ENCODE measurements around the gene ATP5MK. TPM values are rescaled to one million over a fixed set of nuclear protein-coding genes. Genes with fewer than 3 reads are reported as not detected.
"Not testable (repeated sequence)": the region's sequence is repeated elsewhere in the genome, so short reads cannot be mapped to it uniquely, and the experiment has no call there.

ATP5MK gene
- total RNA-seq, 2 experiments from 2014 or later = 360 to 363 TPM

- ATAC-seq (no peak), DNase-seq (peak; percentile 25)
- Mint-ChIP-seq H3K27me3 (ENCODE audit: low read depth) (no peaks in the 10 kb centered on the region), H3K4me1 (ENCODE audit: low read depth) (peaks cover 48% of the 10 kb centered on the region), H3K4me3 (peak overlapping the region; percentile 93), H3K36me3 (ENCODE audit: low read depth) (peaks cover 56% of the 10 kb centered on the region), H3K27ac (peak overlapping the region; percentile 94), H3K9me3 (ENCODE audit: insufficient read depth) (no peaks in the 10 kb centered on the region)
- ChIA-PET CTCF (interaction anchor here (0.6 to 2.3 kb wide), 7 partner anchors 9 to 89 kb away, joined by 3 to 9 read pairs (median 3); partner anchors contain the start of gene TAF5), POLR2A (interaction anchor here (0.6 to 2.3 kb wide), 3 partner anchors 29 to 75 kb away, joined by 3 to 15 read pairs (median 3); partner anchors contain the start of gene TAF5)
These were observed 463 bp upstream of the ATP5MK start for GRCh38 chr10:103396789-103397087.

GRCh38 chr10:103395754-103396066 is 565 bp downstream of the ATP5MK start:
- peaks cover 48% of the 10 kb centered on the region for H3K4me1 Mint-ChIP-seq (ENCODE audit: low read depth)
- peak overlapping the region; percentile 93 for H3K4me3 Mint-ChIP-seq
- POLR2A ChIA-PET = interaction anchor here (1.4 to 2.3 kb wide), 3 partner anchors 28 to 203 kb away, joined by 3 to 15 read pairs (median 8); partner anchors contain the start of genes NT5C2 and TAF5
- no peaks in the 10 kb centered on the region for H3K9me3 Mint-ChIP-seq (ENCODE audit: insufficient read depth)
- peaks cover 55% of the 10 kb centered on the region for H3K36me3 Mint-ChIP-seq (ENCODE audit: low read depth)
- ATAC-seq (no peak), DNase-seq (no peak)
- CTCF ChIA-PET = interaction anchor here (1.0 to 2.3 kb wide), 6 partner anchors 10 to 90 kb away, joined by 3 to 9 read pairs (median 4); partner anchors contain the start of gene TAF5
- no peaks in the 10 kb centered on the region for H3K27me3 Mint-ChIP-seq (ENCODE audit: low read depth)
- peak overlapping the region; percentile 94 for H3K27ac Mint-ChIP-seq

GRCh38 chr10:103394180-103394579 is 2.1 kb downstream of the ATP5MK start:
- peaks cover 46% of the 10 kb centered on the region for H3K36me3 Mint-ChIP-seq (ENCODE audit: low read depth)
- POLR2A ChIA-PET = interaction anchor here (0.7 kb wide), 1 partner anchor 29 kb away, joined by 3 read pairs; no protein-coding TSS in a partner anchor
- H3K4me1 Mint-ChIP-seq (ENCODE audit: low read depth) = peaks cover 45% of the 10 kb centered on the region
- H3K9me3 Mint-ChIP-seq (ENCODE audit: insufficient read depth) = no peaks in the 10 kb centered on the region
- no peaks in the 10 kb centered on the region for H3K27me3 Mint-ChIP-seq (ENCODE audit: low read depth)
- ATAC-seq (no peak), DNase-seq (no peak)
- CTCF ChIA-PET = no interaction called here
- peak overlapping the region; percentile 10 for H3K4me3 Mint-ChIP-seq
- no peak overlapping the region for H3K27ac Mint-ChIP-seq

GRCh38 chr10:103382769-103383168 is 13.5 kb downstream of the ATP5MK start:
- DNase-seq (no peak), ATAC-seq (no peak)
- Mint-ChIP-seq H3K27me3 (ENCODE audit: low read depth) (no peaks in the 10 kb centered on the region), H3K4me3 (no peak overlapping the region), H3K9me3 (ENCODE audit: insufficient read depth) (no peaks in the 10 kb centered on the region), H3K4me1 (ENCODE audit: low read depth) (no peaks in the 10 kb centered on the region), H3K27ac (no peak overlapping the region), H3K36me3 (ENCODE audit: low read depth) (peaks cover 45% of the 10 kb centered on the region)
- ChIA-PET CTCF (no interaction called here), POLR2A (no interaction called here)

- Mint-ChIP-seq H3K4me1 (ENCODE audit: low read depth) (peaks cover 25% of the 10 kb centered on the region), H3K27me3 (ENCODE audit: low read depth) (no peaks in the 10 kb centered on the region), H3K4me3 (no peak overlapping the region), H3K27ac (no peak overlapping the region), H3K9me3 (ENCODE audit: insufficient read depth) (no peaks in the 10 kb centered on the region), H3K36me3 (ENCODE audit: low read depth) (peaks cover 34% of the 10 kb centered on the region)
- ATAC-seq (no peak), DNase-seq (no peak)
- ChIA-PET CTCF (interaction anchor here (1.0 to 1.6 kb wide), 3 partner anchors 22 to 457 kb away, joined by 3 to 5 read pairs (median 3); partner anchors contain the start of genes ATP5MK, CNNM2 and PDCD11), POLR2A (interaction anchor here (0.6 kb wide), 1 partner anchor 508 kb away, joined by 3 read pairs; no protein-coding TSS in a partner anchor)
These were observed 22.0 kb downstream of the ATP5MK start for GRCh38 chr10:103374263-103374662.

GRCh38 chr10:103373544-103373943 is 22.7 kb downstream of the ATP5MK start:
- DNase-seq (no peak), ATAC-seq (no peak)
- H3K4me1 Mint-ChIP-seq (ENCODE audit: low read depth) = peaks cover 25% of the 10 kb centered on the region
- no peaks in the 10 kb centered on the region for H3K27me3 Mint-ChIP-seq (ENCODE audit: low read depth)
- no peaks in the 10 kb centered on the region for H3K9me3 Mint-ChIP-seq (ENCODE audit: insufficient read depth)
- H3K4me3 Mint-ChIP-seq = no peak overlapping the region
- H3K36me3 Mint-ChIP-seq (ENCODE audit: low read depth) = peaks cover 36% of the 10 kb centered on the region
- POLR2A ChIA-PET = interaction anchor here (0.6 kb wide), 1 partner anchor 507 kb away, joined by 3 read pairs; no protein-coding TSS in a partner anchor
- CTCF ChIA-PET = interaction anchor here (1.0 to 1.6 kb wide), 3 partner anchors 23 to 456 kb away, joined by 3 to 5 read pairs (median 3); partner anchors contain the start of genes ATP5MK, CNNM2 and PDCD11
- peak overlapping the region; percentile 23 for H3K27ac Mint-ChIP-seq

- CTCF ChIA-PET = interaction anchor here (1.0 to 2.4 kb wide), 3 partner anchors 15 to 34 kb away, joined by 4 to 13 read pairs (median 5); partner anchors contain the start of genes ATP5MK and PDCD11
- H3K27ac Mint-ChIP-seq = peak within 1 kb of the TSS; percentile 93
- ATAC-seq = peak; percentile 64
- H3K9me3 Mint-ChIP-seq (ENCODE audit: insufficient read depth) = no peaks in the 10 kb centered on the region
- POLR2A ChIA-PET = interaction anchor here (0.6 to 3.0 kb wide), 7 partner anchors 11 to 176 kb away, joined by 3 to 15 read pairs (median 8); partner anchors contain the start of genes ATP5MK, PCGF6 and PDCD11
- H3K36me3 Mint-ChIP-seq (ENCODE audit: low read depth) = peaks cover 18% of the 10 kb centered on the region
- peak within 1 kb of the TSS; percentile 89 for H3K4me3 Mint-ChIP-seq
- peak; percentile 96 for DNase-seq
- peaks cover 23% of the 10 kb centered on the region for H3K4me1 Mint-ChIP-seq (ENCODE audit: low read depth)
- H3K27me3 Mint-ChIP-seq (ENCODE audit: low read depth) = no peaks in the 10 kb centered on the region
These were observed 28.3 kb downstream of the ATP5MK start, which contains the start of gene TAF5 for GRCh38 chr10:103367782-103368518. Gene TAF5 (plus strand): TSS chr10:103367976. CDS start chr10:103367990, 14 bp downstream.

- H3K9me3 Mint-ChIP-seq (ENCODE audit: insufficient read depth) = no peaks in the 10 kb centered on the region
- CTCF ChIA-PET = interaction anchor here (1.0 to 2.4 kb wide), 3 partner anchors 14 to 33 kb away, joined by 4 to 13 read pairs (median 5); partner anchors contain the start of genes ATP5MK and PDCD11
- H3K27me3 Mint-ChIP-seq (ENCODE audit: low read depth) = no peaks in the 10 kb centered on the region
- DNase-seq (no peak), ATAC-seq (no peak)
- peak overlapping the region; percentile 89 for H3K4me3 Mint-ChIP-seq
- H3K4me1 Mint-ChIP-seq (ENCODE audit: low read depth) = peaks cover 23% of the 10 kb centered on the region
- peaks cover 18% of the 10 kb centered on the region for H3K36me3 Mint-ChIP-seq (ENCODE audit: low read depth)
- H3K27ac Mint-ChIP-seq = peak overlapping the region; percentile 93
- POLR2A ChIA-PET = interaction anchor here (1.3 to 3.0 kb wide), 5 partner anchors 10 to 175 kb away, joined by 4 to 15 read pairs (median 9); partner anchors contain the start of genes ATP5MK, PCGF6 and PDCD11
These were observed 28.9 kb downstream of the ATP5MK start for GRCh38 chr10:103367379-103367781.

GRCh38 chr10:103360791-103361190 is 35.5 kb downstream of the ATP5MK start:
- H3K4me1 Mint-ChIP-seq (ENCODE audit: low read depth); H3K27me3 Mint-ChIP-seq (ENCODE audit: low read depth); ATAC-seq; H3K27ac Mint-ChIP-seq; H3K9me3 Mint-ChIP-seq (ENCODE audit: insufficient read depth); DNase-seq; H3K4me3 Mint-ChIP-seq; H3K36me3 Mint-ChIP-seq (ENCODE audit: low read depth); CTCF ChIA-PET: not testable (repeated sequence)
- POLR2A ChIA-PET = interaction anchor here (0.6 kb wide), 1 partner anchor 23 kb away, joined by 3 read pairs; no protein-coding TSS in a partner anchor

GRCh38 chr10:103359493-103359892 is 36.8 kb downstream of the ATP5MK start:
- H3K4me3 Mint-ChIP-seq; DNase-seq; H3K27ac Mint-ChIP-seq; H3K36me3 Mint-ChIP-seq (ENCODE audit: low read depth); H3K27me3 Mint-ChIP-seq (ENCODE audit: low read depth); H3K9me3 Mint-ChIP-seq (ENCODE audit: insufficient read depth); CTCF ChIA-PET; POLR2A ChIA-PET; H3K4me1 Mint-ChIP-seq (ENCODE audit: low read depth); ATAC-seq: not testable (repeated sequence)

GRCh38 chr10:103355906-103356599 is 40.2 kb downstream of the ATP5MK start:
- ChIA-PET POLR2A (no interaction called here), CTCF (interaction anchor here (1.5 kb wide), 1 partner anchor 22 kb away, joined by 6 read pairs; no protein-coding TSS in a partner anchor)
- Mint-ChIP-seq H3K27me3 (ENCODE audit: low read depth) (no peaks in the 10 kb centered on the region), H3K4me1 (ENCODE audit: low read depth) (peaks cover 4% of the 10 kb centered on the region), H3K27ac (no peak overlapping the region), H3K9me3 (ENCODE audit: insufficient read depth) (no peaks in the 10 kb centered on the region), H3K4me3 (no peak overlapping the region), H3K36me3 (ENCODE audit: low read depth) (no peaks in the 10 kb centered on the region)
- ATAC-seq (no peak), DNase-seq (no peak)

Measured in activated CD8-positive, alpha-beta T cell treated with anti-CD3 and anti-CD28 coated beads, Interleukin-2, amount 10 ng/mL, durations not matched to agents 7 days and 5 days (primary cell).